ENCODE results near the gene CEP112.

DNA sequence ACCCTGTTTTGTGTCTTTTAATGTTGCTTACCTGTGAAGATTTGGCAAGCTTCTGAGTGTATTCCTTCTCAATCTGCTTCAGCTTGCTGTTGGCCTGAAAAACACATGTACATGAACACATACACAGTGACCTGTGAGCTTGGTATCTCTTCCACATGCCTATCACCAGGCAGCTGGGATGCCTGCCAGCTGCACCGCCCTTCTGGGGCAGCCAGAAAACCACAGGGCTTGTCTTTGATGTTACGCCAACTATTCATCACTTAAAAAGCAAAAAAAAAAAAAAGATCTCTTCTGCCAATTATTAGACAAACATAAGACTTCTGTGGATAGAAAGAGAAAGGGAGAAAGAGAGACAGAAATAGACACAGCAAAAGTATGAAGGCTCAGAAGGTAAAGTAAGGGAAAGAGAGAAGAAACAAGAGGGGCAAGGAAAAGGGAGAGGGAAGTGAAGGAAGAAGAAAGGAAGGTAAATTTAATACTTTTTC lies 441.3 kb downstream of the CEP112 start:
- TF ChIP-seq, protein P1, sequence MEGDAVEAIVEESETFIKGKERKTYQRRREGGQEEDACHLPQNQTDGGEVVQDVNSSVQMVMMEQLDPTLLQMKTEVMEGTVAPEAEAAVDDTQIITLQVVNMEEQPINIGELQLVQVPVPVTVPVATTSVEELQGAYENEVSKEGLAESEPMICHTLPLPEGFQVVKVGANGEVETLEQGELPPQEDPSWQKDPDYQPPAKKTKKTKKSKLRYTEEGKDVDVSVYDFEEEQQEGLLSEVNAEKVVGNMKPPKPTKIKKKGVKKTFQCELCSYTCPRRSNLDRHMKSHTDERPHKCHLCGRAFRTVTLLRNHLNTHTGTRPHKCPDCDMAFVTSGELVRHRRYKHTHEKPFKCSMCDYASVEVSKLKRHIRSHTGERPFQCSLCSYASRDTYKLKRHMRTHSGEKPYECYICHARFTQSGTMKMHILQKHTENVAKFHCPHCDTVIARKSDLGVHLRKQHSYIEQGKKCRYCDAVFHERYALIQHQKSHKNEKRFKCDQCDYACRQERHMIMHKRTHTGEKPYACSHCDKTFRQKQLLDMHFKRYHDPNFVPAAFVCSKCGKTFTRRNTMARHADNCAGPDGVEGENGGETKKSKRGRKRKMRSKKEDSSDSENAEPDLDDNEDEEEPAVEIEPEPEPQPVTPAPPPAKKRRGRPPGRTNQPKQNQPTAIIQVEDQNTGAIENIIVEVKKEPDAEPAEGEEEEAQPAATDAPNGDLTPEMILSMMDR (IDR thresholded peaks at IDR 0.05), result no peak
- no peak for TF ChIP-seq POLR2A (IDR thresholded peaks at IDR 0.05)

Data from testis (tissue), 2 donors.